IPS-NIHi11 (cell line): ENCODE data around the gene TOP3A.
A peak's percentile ranks its signal among the peaks of the same experiment; 100 is the strongest.
"Not testable (repeated sequence)": the region's sequence is repeated elsewhere in the genome, so short reads cannot be mapped to it uniquely, and the experiment has no call there.

ENCODE experiments used
- DNase-seq: peaks from one replicate; pipeline ENCODE4 v3.0.0; 2012; ENCODE audit warnings: mixed read lengths, low spot score

The TOP3A gene, protein sequence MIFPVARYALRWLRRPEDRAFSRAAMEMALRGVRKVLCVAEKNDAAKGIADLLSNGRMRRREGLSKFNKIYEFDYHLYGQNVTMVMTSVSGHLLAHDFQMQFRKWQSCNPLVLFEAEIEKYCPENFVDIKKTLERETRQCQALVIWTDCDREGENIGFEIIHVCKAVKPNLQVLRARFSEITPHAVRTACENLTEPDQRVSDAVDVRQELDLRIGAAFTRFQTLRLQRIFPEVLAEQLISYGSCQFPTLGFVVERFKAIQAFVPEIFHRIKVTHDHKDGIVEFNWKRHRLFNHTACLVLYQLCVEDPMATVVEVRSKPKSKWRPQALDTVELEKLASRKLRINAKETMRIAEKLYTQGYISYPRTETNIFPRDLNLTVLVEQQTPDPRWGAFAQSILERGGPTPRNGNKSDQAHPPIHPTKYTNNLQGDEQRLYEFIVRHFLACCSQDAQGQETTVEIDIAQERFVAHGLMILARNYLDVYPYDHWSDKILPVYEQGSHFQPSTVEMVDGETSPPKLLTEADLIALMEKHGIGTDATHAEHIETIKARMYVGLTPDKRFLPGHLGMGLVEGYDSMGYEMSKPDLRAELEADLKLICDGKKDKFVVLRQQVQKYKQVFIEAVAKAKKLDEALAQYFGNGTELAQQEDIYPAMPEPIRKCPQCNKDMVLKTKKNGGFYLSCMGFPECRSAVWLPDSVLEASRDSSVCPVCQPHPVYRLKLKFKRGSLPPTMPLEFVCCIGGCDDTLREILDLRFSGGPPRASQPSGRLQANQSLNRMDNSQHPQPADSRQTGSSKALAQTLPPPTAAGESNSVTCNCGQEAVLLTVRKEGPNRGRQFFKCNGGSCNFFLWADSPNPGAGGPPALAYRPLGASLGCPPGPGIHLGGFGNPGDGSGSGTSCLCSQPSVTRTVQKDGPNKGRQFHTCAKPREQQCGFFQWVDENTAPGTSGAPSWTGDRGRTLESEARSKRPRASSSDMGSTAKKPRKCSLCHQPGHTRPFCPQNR

DNA sequence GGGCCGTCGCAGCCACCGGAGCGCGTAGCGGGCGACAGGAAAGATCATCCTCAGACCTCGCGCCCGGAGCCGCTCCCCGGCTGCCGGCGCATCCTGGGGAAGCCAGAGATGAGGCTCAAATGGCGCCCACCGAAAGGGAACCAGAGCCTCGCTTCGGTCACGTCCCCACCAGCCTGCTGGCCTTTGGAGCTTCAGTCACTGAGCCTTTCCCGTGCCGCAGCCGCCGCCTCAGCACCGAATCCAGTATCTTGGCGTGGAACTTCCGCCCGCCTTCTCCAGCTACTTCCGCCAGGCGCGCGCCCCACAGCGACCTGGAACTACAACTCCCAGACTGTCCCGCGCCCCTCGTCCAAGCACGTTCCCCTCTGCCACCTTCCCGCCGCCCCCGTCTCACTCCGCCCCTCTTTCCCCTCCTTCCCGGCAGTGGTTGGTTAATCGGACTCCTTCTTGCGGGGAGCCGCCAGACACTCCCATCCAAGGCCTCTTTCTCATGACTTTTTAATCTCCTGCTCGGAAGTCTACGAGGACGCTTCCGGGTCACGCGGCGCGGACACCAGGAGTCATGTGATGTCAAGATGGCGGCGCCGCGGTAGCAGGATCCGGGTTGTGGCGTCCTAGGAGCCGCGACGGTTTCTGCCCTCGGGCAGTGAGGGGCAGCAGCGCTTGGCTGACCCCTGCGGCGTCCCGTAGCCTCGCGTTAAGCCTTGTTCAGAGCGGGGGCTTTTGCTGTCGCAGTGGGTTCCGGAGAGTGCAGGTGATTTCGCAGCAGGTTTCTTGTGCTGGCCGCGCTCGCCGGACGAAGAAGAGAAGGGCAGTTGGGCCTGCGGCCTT lies at the start of gene TOP3A, which contains the start of gene SMCR8:
TOP3A (minus strand) TSS at position 264 of the 831 bp plus-strand sequence; CDS start at position 48, 216 bp downstream.
SMCR8 (plus strand) TSS at position 563 of the 831 bp plus-strand sequence. CDS start 497 bp downstream, outside the sequence.
- peak; percentile 89 for DNase-seq

DNA sequence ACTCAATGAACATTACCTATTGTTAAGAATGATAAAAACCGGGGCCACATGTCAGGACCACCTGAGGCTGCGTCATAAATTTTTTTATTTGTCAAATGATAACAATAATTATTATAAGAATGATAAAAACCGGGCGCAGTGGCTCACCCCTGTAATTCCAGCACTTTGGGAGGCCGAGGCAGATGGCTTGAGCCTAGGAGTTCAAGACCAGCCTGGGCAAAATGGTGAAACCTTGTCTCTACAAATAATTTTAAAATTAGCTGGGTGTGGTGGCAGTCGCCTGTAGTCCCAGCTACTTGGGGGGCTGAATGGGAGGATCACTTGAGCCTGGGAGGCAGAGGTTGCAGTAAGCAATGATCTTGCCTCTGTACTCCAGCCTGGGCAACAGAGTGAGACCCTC lies 49.4 kb upstream of the TOP3A start:
- no peak for DNase-seq

DNA sequence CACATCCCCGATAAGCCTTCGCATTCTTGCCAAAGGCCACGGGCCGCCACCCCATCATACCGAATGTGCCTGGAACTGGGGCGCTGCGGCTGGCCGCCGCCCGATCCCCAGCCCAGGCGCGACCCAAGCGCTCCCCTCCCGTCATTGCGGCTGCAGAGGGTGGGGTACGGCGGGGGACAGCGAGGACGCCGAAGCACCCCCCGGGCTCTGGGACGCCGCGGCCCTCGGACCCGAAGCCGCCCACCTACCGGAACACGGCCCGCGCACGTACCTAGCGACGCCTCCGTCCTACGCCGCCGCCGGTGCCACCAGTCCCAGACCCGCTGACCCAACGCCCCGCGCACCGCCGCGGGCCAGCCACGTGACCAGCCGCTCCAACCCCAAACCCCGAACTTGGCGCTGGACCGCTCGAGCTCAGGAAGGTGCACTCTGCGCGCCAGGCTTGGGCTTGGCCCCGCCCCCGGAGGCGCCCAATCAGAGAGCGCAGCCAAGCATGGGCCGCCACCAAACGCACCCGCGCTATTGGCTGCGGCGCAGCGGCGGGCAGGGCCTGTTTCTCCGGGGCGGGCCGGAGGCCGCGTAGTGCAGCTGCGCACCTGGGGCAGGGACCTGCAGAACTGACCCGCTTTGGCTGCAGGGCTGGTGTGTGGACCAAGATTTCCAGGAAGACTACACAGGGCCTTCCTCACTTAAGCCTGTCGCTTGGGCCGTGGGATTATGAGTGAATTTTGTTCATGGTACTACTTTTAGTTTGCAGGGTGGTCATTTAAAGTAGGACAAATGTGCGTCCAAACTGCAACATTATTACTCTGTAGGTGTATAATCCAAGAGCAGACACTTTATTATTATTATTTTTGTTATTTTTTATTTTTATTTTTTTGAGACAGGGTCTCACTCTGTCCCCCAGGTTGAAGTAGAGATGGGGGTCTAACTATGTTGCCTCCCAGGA lies 48.6 kb upstream of the TOP3A start, which contains the start of gene SHMT1:
SHMT1 (minus strand) TSS at position 450 of the 949 bp plus-strand sequence. CDS start 7,569 bp downstream, outside the sequence.
- peak; percentile 99 for DNase-seq

DNA sequence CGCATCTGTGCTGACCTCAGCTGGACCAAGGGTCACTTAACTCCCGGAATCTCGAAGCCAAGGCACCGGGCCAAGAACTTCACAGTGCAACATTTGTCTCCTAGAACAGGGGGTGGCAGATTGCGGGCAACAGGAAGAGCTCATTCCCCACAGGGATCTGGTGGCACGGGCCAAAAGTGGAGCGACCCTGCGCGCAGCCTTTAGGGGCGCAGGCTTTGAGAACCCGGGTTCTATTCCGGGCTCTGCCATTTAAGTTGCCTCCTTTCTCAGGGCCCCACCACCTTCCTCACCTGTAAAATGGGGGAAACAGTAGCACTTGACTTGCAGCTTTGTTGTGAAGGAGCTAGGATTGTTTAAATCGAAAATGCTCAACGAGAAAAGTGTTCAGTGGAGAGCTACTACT lies 47.9 kb upstream of the TOP3A start:
- peak; percentile 54 for DNase-seq

DNA sequence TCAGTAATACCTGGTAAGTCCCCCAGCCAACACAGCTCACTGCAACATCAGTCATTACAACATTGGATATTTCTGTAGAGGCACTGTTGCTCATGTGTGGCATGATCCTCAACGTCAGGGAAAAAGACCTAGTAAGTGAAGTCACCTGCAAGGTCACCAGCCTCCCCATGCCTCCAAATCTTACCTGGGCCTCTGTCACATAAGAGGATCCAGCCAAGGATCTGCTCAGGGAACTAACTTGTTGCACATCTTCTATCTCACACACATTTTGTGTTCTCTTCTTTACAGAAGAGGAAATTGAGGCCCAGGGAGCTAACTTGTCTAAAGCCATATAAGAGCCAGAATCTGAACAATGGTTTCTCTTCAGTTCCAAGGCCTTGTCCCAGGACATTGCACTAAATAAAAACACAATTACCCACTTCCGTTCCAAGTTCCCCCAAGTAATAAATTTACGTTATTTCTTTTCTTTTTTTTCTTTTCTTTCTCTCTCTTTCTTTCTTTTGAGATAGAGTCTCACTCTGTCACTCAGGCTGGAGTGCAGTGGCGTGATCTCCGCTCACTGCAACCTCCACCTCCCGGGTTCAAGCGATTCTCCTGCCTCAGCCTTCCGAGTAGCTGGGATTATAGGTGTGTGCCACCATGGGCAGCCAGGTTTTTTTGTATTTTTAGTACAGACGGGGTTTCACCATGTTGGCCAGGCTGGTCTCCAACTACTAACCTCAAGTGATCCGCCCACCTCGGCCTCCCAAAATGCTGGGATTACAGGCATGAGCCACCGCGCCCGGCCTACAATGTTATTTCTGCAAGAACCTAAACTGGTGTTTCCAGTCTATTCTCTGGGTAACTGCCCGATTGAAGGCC lies 47.3 kb upstream of the TOP3A start:
- no peak for DNase-seq

DNA sequence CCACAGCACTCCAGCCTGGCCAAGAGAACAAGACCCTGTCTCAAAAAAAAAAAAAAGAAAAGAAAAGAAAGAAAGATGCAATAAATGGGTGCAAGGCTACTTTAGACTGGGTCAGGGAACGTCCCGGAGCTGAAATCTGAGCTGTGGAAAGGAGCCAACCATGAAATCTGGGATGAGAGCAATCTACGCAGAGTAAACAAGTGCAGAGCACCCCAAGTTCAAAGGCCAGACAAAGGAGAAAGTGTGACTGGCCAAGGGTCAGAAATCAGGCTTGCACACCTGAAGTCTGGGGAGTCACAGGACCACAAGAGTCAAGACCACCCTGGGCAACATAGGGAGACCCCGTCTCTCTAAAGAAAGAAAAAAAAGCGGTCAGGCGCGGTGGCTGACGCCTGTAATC lies 45.7 kb upstream of the TOP3A start:
- no peak for DNase-seq

DNA sequence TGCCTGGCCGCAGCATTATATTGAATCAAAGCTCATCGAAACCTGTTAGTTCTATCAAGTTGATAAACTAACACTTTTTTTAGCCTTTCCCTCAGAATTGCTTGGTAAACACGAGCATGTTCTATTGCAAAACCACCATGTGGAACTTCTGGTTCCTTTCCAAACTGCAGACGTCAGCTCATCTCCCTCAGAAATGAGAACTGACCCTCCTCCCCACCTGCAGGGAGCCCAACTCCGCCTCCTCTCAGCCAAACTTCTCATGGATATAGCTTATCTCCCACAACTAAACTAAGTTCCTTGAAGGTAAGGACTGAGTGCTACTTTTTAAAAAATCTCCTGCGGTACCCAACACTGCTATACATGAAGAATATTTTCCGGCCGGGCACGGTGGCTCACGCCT lies 41.8 kb upstream of the TOP3A start:
- no peak for DNase-seq

DNA sequence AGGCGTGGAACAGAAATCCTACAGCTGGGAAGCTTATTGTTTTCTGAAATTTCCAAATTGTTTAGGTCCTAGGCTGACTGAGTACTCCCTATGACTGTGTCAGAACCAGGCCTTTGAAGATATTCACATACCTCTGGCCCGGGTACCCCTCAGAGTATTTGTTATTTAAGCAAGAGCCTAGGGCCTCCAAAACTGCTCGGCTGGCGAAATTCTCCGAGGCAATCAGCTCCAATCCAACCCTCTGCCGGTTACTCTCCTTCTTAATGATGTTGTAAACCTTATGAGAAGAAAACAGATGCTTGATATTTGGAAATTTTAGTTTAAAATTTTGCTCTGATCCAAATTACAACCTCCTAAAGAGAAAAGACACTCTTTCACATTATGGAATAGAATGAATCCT lies 38.7 kb upstream of the TOP3A start:
- DNase-seq, result no peak

DNA sequence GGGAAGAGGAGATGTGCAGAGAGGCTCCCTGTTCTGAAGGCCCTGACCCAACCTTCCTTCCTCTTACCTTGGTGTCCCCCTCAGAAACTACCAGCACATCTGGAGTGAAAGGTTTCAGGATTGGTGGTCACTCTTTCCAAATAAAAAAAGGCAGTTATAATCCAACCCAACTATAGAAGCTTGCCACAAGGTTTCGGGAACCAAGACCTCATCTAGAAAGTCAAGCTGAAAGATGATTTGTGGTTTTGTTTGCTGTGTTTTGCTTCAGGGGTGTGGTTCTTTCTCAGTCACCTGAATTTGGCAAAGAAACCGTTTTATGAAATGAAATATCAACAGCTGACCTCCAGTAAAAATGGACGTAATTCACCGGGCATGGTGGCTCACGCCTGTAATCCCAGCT lies 29.2 kb upstream of the TOP3A start:
- DNase-seq, result no peak

DNA sequence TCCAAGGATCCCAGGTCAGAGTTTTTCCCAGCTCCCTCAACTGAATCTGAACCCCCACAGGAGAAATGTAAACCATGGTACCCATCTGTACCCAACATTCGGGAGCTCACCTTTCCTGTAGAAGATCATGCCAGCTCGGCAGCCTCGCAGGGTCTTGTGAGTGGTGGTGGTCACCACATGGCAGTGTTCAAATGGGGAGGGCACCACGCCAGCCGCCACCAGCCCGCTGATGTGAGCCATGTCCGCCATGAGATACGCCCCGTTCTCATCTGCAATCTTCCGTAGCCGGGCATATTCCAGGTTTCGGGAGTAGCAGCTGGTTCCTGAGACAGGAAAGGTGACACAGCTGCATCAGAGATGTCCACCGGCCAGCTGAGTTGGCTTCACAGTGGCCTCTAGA lies 25.1 kb upstream of the TOP3A start:
- DNase-seq, result no peak

DNA sequence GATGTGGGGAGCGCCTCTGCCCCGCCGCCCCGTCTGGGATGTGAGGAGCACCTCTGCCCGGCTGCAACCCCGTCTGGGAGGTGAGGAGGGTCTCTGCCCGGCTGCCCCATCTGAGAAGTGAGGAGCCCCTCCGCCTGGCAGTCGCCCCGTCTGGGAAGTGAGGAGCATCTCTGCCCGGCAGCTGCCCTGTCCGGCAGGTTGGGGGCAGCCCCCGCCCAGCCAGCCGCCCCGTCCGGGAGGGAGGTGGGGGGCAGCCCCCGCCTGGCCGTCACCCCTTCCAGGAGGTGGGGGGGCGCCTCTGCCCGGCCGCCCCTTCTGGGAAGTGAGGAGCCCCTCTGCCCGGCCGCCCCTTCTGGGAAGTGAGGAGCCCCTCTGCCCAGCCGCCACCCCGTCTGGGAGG lies 23.4 kb upstream of the TOP3A start:
- DNase-seq, result not testable (repeated sequence)

DNA sequence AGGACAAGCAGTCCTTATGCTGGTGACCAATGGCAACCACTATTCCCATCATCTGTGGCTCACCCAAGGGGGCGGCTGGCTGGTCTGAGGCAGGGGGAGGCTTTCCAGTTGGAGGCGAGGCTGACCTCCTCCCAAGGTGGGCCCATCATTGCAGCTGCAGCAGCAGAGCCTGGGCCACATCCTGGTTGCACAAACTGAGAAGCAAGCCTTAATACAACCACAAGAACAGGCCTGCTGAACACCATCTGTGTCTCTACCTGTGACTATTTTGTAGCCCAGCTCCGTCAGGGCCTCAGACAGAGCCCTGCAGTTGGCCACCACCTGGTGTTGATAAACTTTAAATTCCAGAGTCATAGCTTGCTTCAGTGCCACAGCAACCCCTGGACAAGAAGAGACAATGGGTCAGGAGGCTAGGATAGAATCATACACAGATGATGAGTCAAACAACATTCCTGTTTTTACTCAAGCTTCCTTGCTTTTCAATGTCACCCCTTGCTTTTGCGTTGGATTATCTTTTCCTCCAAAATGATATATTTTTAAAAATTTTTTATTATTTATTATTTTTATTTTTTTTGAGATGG lies 18.2 kb upstream of the TOP3A start:
- DNase-seq, result no peak

DNA sequence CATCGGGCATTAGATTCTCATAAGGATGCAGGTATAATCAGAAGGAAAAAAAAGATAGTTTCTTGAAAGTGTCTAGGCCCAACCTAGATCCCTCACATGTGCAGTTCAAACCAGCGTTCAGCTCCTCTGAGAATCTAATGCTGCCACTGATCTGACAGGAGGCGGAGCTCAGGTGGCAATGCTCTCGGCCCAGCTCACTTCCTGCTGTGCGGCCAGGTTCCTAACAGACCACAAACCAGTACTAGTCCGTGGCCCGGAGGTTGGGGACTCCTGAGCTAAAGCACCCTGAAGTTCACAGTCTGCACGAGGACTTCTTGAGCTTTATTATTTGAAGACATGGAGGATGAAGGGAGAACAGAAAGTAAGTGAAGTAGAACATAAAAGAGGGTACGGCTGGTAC lies 17.1 kb upstream of the TOP3A start:
- DNase-seq, result no peak

DNA sequence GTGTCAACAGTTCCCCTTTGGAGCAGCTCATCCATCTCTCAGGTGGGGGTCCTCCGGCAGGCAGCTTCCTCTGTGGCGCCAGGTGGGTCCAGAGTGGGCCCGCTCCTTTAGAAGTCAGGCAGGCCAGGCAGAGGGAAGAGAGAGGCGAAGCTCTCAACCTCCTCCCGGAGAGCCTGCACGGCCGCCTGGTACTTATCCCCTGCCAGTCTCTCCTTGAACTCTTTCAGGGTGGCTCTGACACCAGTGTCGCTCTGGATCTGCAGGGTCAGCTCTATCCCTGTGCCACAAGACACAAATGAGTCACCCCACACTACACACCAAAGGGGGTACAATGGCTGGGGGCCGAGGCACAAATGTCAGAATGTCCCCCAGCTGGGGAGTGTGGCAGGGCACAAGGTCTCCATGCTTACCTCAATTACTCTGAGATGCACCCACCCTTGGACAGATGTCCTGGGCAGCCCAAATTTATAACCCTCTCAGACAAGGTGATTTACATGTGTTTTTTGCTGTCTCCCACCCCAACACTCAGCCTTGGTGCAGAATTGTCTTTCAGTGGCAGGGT lies 13.9 kb upstream of the TOP3A start:
- no peak for DNase-seq

DNA sequence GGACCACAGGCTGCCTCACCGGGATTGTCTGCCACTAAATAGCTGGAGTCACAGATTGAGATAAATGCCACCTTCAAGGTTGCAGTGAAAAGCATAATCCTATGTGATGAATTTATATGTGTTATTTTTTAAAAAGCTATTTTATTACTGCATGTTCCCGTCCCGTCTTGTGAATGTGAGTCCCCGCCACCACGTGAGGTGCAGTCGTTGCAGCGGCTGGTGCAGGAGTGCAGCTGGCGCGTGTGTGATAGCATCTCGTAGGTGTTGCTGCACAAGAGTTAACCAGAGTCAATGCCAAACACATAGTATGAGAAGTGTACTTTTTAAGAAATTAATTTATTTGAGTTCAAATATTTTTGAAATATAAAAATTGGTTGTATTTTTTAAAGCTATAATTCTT lies 12.8 kb upstream of the TOP3A start:
- no peak for DNase-seq

DNA sequence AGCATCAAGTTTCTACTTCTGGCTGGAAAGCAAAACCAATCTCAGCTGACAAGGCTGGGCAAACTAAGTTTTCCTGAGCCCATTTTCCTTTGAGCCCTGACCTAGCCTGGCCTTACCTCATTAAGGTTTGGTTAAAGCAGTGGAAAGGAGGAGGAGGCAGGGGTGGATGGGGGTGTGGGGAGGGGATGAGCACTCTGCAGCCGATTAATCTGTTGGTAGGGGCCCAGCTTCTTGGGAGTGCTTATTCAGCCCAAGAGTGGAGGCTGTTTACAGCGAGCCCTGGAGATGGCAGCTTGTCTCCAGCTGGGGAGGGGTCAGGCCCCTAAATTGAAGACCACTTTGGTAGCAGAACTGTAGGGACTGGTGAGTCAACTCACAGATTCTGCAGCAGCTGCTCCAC lies 12.3 kb upstream of the TOP3A start:
- DNase-seq, result no peak

DNA sequence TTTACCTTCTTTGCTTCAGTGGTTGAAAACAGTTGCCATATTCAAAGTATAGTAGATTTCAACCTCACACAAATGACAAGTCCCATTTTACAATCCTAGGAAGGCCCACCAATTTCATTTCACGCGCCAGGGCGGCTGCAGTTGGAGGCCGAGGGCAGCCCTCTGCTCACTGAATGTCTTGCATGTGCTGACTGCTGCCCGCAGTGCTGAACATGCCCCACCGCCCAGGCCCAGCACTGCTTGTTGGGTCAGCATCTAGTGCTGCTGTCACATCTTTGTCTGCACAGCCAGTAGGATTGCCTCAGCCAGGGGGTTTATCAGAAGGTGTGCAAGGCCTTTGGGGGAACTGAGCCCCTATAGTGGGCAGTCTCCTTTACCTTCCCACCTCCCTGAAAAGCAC lies 11.8 kb upstream of the TOP3A start:
- no peak for DNase-seq

DNA sequence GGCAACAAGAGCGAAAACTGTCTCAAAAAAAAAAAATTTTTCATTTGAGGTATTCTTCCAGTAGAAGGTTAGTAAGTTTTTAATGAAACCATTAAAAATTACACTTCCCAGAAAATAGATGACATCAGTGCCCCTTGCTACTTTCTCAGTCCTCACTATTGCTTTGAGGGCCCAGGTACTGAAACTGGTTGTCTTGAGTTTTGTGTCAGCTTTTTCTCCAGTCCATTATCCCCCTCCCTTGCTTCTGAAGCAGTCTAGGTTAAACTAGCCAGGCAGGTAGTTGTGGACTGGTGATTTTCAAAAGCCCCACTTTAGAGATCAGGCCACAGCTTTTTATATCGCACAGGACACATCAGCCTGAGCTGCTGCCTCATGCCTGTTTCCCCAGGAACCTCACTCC lies 11.2 kb upstream of the TOP3A start:
- no peak for DNase-seq
